GM23248 (cell line): ENCODE measurements around the gene TUSC2. TPM values are rescaled to one million over a fixed set of nuclear protein-coding genes. Genes with fewer than 3 reads are reported as not detected.

Source experiments
- DNase-seq: peaks from one replicate; pipeline ENCODE4 v3.0.0-alpha.2; 2015
- H2AFZ ChIP-seq: fragments of 200-600 bp; sonication (generic); 2 replicates; pipeline ENCODE4 v1.6.1; 2016; ENCODE audit warnings: antibody characterized with exemption
- H3F3A ChIP-seq: fragments of 200-600 bp; sonication (generic); 2 replicates; pipeline ENCODE4 v1.6.1; 2016; ENCODE audit warnings: mild to moderate bottlenecking, antibody characterized with exemption, mixed run types; ENCODE audit not compliant: insufficient read depth
- H3K27ac ChIP-seq: fragments of 200-600 bp; sonication (generic); 2 replicates; pipeline ENCODE4 v1.5.1; 2016; ENCODE audit warnings: mild to moderate bottlenecking
- H3K27me3 ChIP-seq: fragments of 200-600 bp; sonication (generic); replicated peaks from 2 replicates; pipeline ENCODE4 v1.6.1; 2016; ENCODE audit warnings: mild to moderate bottlenecking; ENCODE audit not compliant: insufficient read depth
- H3K36me3 ChIP-seq: fragments of 200-600 bp; sonication (generic); 2 replicates; pipeline ENCODE4 v1.6.1; 2016; ENCODE audit warnings: low read depth, mild to moderate bottlenecking
- H3K4me1 ChIP-seq: fragments of 200-600 bp; sonication (generic); 2 replicates; pipeline ENCODE4 v1.6.1; 2016; ENCODE audit warnings: mild to moderate bottlenecking; ENCODE audit not compliant: insufficient read depth
- H3K4me2 ChIP-seq: fragments of 200-600 bp; sonication (generic); one replicate; pipeline ENCODE4 v1.6.1; 2016; ENCODE audit warnings: mild to moderate bottlenecking; ENCODE audit not compliant: unreplicated experiment
- H3K4me3 ChIP-seq: fragments of 200-600 bp; sonication (generic); 2 replicates; pipeline ENCODE4 v1.5.1; 2016; ENCODE audit warnings: mild to moderate bottlenecking
- H3K79me2 ChIP-seq: fragments of 200-600 bp; sonication (generic); 2 replicates; pipeline ENCODE4 v1.6.1; 2016; ENCODE audit warnings: mild to moderate bottlenecking; ENCODE audit not compliant: insufficient read depth
- H3K9ac ChIP-seq: fragments of 200-600 bp; sonication (generic); 2 replicates; pipeline ENCODE4 v1.6.1; 2016; ENCODE audit warnings: mild to moderate bottlenecking
- H3K9me2 ChIP-seq: fragments of 200-600 bp; sonication (generic); 2 replicates; pipeline ENCODE4 v1.6.1; 2016; ENCODE audit warnings: mixed run types, mild to moderate bottlenecking, moderate library complexity; ENCODE audit not compliant: insufficient read depth
- H3K9me3 ChIP-seq: fragments of 200-600 bp; sonication (generic); one replicate; pipeline ENCODE4 v1.6.1; 2017; ENCODE audit warnings: low read depth
- H4K20me1 ChIP-seq: fragments of 200-600 bp; sonication (generic); 2 replicates; pipeline ENCODE4 v1.6.0; 2016; ENCODE audit not compliant: insufficient read depth
- EZH2 ChIP-seq: fragments of 200-600 bp; sonication (generic); IDR thresholded peaks from 2 replicates; pipeline ENCODE4 v1.6.1; 2018; ENCODE audit warnings: antibody characterized with exemption, mild to moderate bottlenecking; ENCODE audit not compliant: insufficient read depth, poor library complexity, severe bottlenecking
- EZH2phosphoT487 ChIP-seq: fragments of 200-600 bp; sonication (generic); IDR thresholded peaks from 2 replicates; pipeline ENCODE4 v1.6.1; 2018; ENCODE audit warnings: antibody characterized with exemption, moderate library complexity, mild to moderate bottlenecking, low read depth; ENCODE audit not compliant: insufficient read depth
- WGBS, 2 experiments: methylation state at CpG; one replicate each; pipeline ENCODE4 v1.1.6; 2015 to 2017; ENCODE audit warnings: low lambda C conversion rate in 2 of 2, low coverage in 1 of 2; ENCODE audit errors: missing lambda C conversion rate in 2 of 2; 5-methylcytosine and 5-hydroxymethylcytosine counted together
- in situ Hi-C: fragments of 300-500 bp; cut with MboI; formaldehyde crosslinking; loops from 2 replicates; pipeline ENCODE4 v1.15.0; 2020
- polyA plus RNA-seq: library from polyadenylated mRNA; unstranded; fragments of >200 nt; fragmentation: Nextera tagmentation; extraction: Ambion mirVana; gene quantifications from 2 replicates; pipeline ENCODE4 v1.2.1, GENCODE V29; 2016
- total RNA-seq: library from RNA; depleted of rRNA; stranded (reverse); fragments of >200 nt; shearing (Covaris generic); gene quantifications from 2 replicates; pipeline ENCODE4 v1.2.3, GENCODE V29; 2014

Gene TUSC2
- total and polyA plus RNA-seq, 2 experiments from 2014 or later, result 32.5 to 46.5 TPM

GRCh38 chr3:50324351-50325112 lies 3.5 kb downstream of the TUSC2 start:
- H4K20me1 ChIP-seq, result no peaks in the 10 kb centered on the region
- peaks cover 26% of the 10 kb centered on the region for H3K4me1 ChIP-seq
- H3K36me3 ChIP-seq, result peaks cover 5% of the 10 kb centered on the region
- H3K9me3 ChIP-seq, result no peaks in the 10 kb centered on the region
- H3K4me2 ChIP-seq, result no peak overlapping the region
- no peaks in the 10 kb centered on the region for H3K27me3 ChIP-seq
- no peak overlapping the region for H3K27ac ChIP-seq
- TF ChIP-seq EZH2phosphoT487 (no peak), EZH2 (no peak)
- H3K79me2 ChIP-seq, result peaks cover 30% of the 10 kb centered on the region
- H3F3A ChIP-seq, result peaks cover 13% of the 10 kb centered on the region
- no peaks in the 10 kb centered on the region for H3K9me2 ChIP-seq
- no peak overlapping the region for H3K4me3 ChIP-seq
- WGBS, 2 experiments, result 50% methylated on average over 4 of the region's 4 CpGs
- H2AFZ ChIP-seq, result no peak overlapping the region
- peak; percentile 75 for DNase-seq
- in situ Hi-C loops, result no loop called here
- H3K9ac ChIP-seq, result no peak overlapping the region

- H3K4me2 ChIP-seq, result no peak overlapping the region
- no peaks in the 10 kb centered on the region for H3K9me3 ChIP-seq
- peaks cover 39% of the 10 kb centered on the region for H3K79me2 ChIP-seq
- H3K27ac ChIP-seq, result no peak overlapping the region
- no peak overlapping the region for H3K9ac ChIP-seq
- WGBS, 2 experiments, result 63 to 65% methylated on average over 5 of the region's 5 CpGs
- DNase-seq, result no peak
- H3K4me3 ChIP-seq, result no peak overlapping the region
- H3K9me2 ChIP-seq, result no peaks in the 10 kb centered on the region
- in situ Hi-C loops, result no loop called here
- H3K27me3 ChIP-seq, result no peaks in the 10 kb centered on the region
- H3K4me1 ChIP-seq, result peaks cover 21% of the 10 kb centered on the region
- peaks cover 5% of the 10 kb centered on the region for H3F3A ChIP-seq
- no peak overlapping the region for H2AFZ ChIP-seq
- TF ChIP-seq EZH2phosphoT487, result no peak
- TF ChIP-seq EZH2, result no peak
- H3K36me3 ChIP-seq, result no peaks in the 10 kb centered on the region
- H4K20me1 ChIP-seq, result no peaks in the 10 kb centered on the region
These were observed 4.3 kb downstream of the TUSC2 start for GRCh38 chr3:50323614-50324199.

GRCh38 chr3:50323092-50323600 lies 4.9 kb downstream of the TUSC2 start:
- no peaks in the 10 kb centered on the region for H4K20me1 ChIP-seq
- TF ChIP-seq EZH2, result no peak
- no peak for TF ChIP-seq EZH2phosphoT487
- no peaks in the 10 kb centered on the region for H3K9me2 ChIP-seq
- 57 to 64% methylated on average over 4 of the region's 4 CpGs for WGBS, 2 experiments
- H3K4me3 ChIP-seq, result no peak overlapping the region
- no peak overlapping the region for H3K27ac ChIP-seq
- no peak overlapping the region for H3K9ac ChIP-seq
- H3K27me3 ChIP-seq, result no peaks in the 10 kb centered on the region
- H2AFZ ChIP-seq, result no peak overlapping the region
- H3K79me2 ChIP-seq, result peaks cover 44% of the 10 kb centered on the region
- DNase-seq, result no peak
- H3F3A ChIP-seq, result no peaks in the 10 kb centered on the region
- no peaks in the 10 kb centered on the region for H3K36me3 ChIP-seq
- no peaks in the 10 kb centered on the region for H3K9me3 ChIP-seq
- H3K4me2 ChIP-seq, result no peak overlapping the region
- H3K4me1 ChIP-seq, result peaks cover 17% of the 10 kb centered on the region
- in situ Hi-C loops, result no loop called here

- peak within 1 kb of the TSS; percentile 91 for H3K4me3 ChIP-seq
- no peak for DNase-seq
- TF ChIP-seq EZH2, result no peak
- TF ChIP-seq EZH2phosphoT487, result no peak
These were observed 5.5 kb downstream of the TUSC2 start, which contains the start of gene HYAL2 for GRCh38 chr3:50322386-50323091. TSS of gene HYAL2 (minus strand) at chr3:50322745. CDS start at chr3:50320489, 2,256 bp downstream.

More at GRCh38 chr3:50322386-50323091, 5.5 kb downstream of the TUSC2 start, which contains the start of gene HYAL2:
- Histone ChIP-seq H3F3A (no peaks in the 10 kb centered on the region), H3K27ac (peak within 1 kb of the TSS; percentile 90), H2AFZ (peak within 1 kb of the TSS; percentile 93), H3K79me2 (peaks cover 41% of the 10 kb centered on the region), H3K9me3 (no peaks in the 10 kb centered on the region), H3K9ac (peak within 1 kb of the TSS; percentile 96), H3K4me2 (peak within 1 kb of the TSS; percentile 91), H3K9me2 (no peaks in the 10 kb centered on the region), H3K27me3 (no peaks in the 10 kb centered on the region), H4K20me1 (no peaks in the 10 kb centered on the region), H3K36me3 (no peaks in the 10 kb centered on the region), H3K4me1 (peaks cover 17% of the 10 kb centered on the region)
- WGBS, 2 experiments, result 64 to 69% methylated on average over 28 to 31 of the region's 31 CpGs
- in situ Hi-C loops, result no loop called here
